Keratinocyte (primary cell): Measurements from ENCODE around the gene VPS4B. TPM values are rescaled to one million over a fixed set of nuclear protein-coding genes. Genes with fewer than 3 reads are reported as not detected.

Experiments used
- DNase-seq: peaks from one replicate; pipeline ENCODE4 v3.0.0-alpha.2; 2011; ENCODE audit warnings: low read depth, missing footprints, low spot score
- FAIRE-seq: peaks from 2 replicates; lab custom pipeline; 2011; peaks lifted over from hg19 to GRCh38; lab: Jason Lieb, UNC
- H2AFZ ChIP-seq: 2 replicates; pipeline ENCODE4 v1.6.0; 2012; ENCODE audit warnings: low read length, control low read depth, inconsistent platforms; ENCODE audit not compliant: control insufficient read depth
- H3K27ac ChIP-seq: 2 replicates; pipeline ENCODE4 v1.5.1; 2011; ENCODE audit warnings: low read length; ENCODE audit not compliant: control insufficient read depth, insufficient read depth
- H3K27me3 ChIP-seq: 3 replicates; pipeline ENCODE4 v1.6.0; 2011; ENCODE audit warnings: low read length; ENCODE audit not compliant: control insufficient read depth, insufficient read depth; ENCODE audit errors: extremely low read depth
- H3K36me3 ChIP-seq, 2 experiments: 2 replicates in 1 of 2; 3 replicates in 1 of 2; pipeline ENCODE4 v1.5.1; 2011; ENCODE audit warnings: low read length in 2 of 2, mild to moderate bottlenecking in 1 of 2; ENCODE audit not compliant: control insufficient read depth in 2 of 2, insufficient read depth in 2 of 2; ENCODE audit errors: extremely low read depth in 1 of 2
- H3K4me1 ChIP-seq: 3 replicates; pipeline ENCODE4 v1.5.1; 2011; ENCODE audit warnings: low read length; ENCODE audit not compliant: control insufficient read depth, insufficient read depth; ENCODE audit errors: extremely low read depth
- H3K4me2 ChIP-seq: 3 replicates; pipeline ENCODE4 v1.6.0; 2011; ENCODE audit warnings: low read depth, low read length; ENCODE audit not compliant: control insufficient read depth, insufficient read depth; ENCODE audit errors: extremely low read depth
- H3K4me3 ChIP-seq, 3 experiments: fragments of 200-600 bp in 1 of 3; sonication (generic) in 1 of 3; 2 replicates in 2 of 3; 3 replicates in 1 of 3; pipeline ENCODE4 v1.5.1; 2011 to 2016; ENCODE audit warnings: low read length in 3 of 3, mild to moderate bottlenecking in 3 of 3, control low read depth in 2 of 3, inconsistent platforms in 1 of 3, low read depth in 1 of 3, mixed read lengths in 1 of 3, mixed run types in 1 of 3, moderate library complexity in 1 of 3; ENCODE audit not compliant: control insufficient read depth in 2 of 3, insufficient read depth in 2 of 3; ENCODE audit errors: extremely low read depth in 1 of 3
- H3K79me2 ChIP-seq: 2 replicates; pipeline ENCODE4 v1.6.0; 2012; ENCODE audit warnings: low read length; ENCODE audit not compliant: control insufficient read depth, insufficient read depth
- H3K9ac ChIP-seq: 3 replicates; pipeline ENCODE4 v1.6.0; 2011; ENCODE audit warnings: low read length; ENCODE audit not compliant: control insufficient read depth, insufficient read depth; ENCODE audit errors: extremely low read depth
- H3K9me1 ChIP-seq: 3 replicates; pipeline ENCODE4 v1.6.0; 2011; ENCODE audit warnings: low read length; ENCODE audit not compliant: control insufficient read depth, insufficient read depth; ENCODE audit errors: extremely low read depth
- H3K9me3 ChIP-seq: 2 replicates; pipeline ENCODE4 v1.5.1; 2012; ENCODE audit warnings: low read depth, low read length; ENCODE audit not compliant: control insufficient read depth
- H4K20me1 ChIP-seq: 3 replicates; pipeline ENCODE4 v1.6.0; 2011; ENCODE audit warnings: low read length; ENCODE audit not compliant: control insufficient read depth, insufficient read depth; ENCODE audit errors: extremely low read depth
- EZH2 ChIP-seq: IDR thresholded peaks from one replicate; pipeline ENCODE4 v1.6.1; 2012; ENCODE audit warnings: inconsistent platforms, mild to moderate bottlenecking, low read length, moderate library complexity
- dilution Hi-C: fragments of 300-500 bp; cut with MboI; formaldehyde crosslinking; loops from one replicate; pipeline ENCODE4 v1.7.0; 2020; ENCODE audit warnings: low sequenced_read_pairs; ENCODE audit not compliant: extremely low pct_ligation_motif_present
- polyA plus RNA-seq, 5 experiments: library from polyadenylated mRNA; depleted of rRNA in 3 of 5; stranded (reverse) in 3 of 5; stranded (forward) in 1 of 5; unstranded in 1 of 5; fragments of >200 nt; gene quantifications; 1 replicate in 1 of 5; 2 replicates in 3 of 5; 3 replicates in 1 of 5; pipeline versions ENCODE4 v1.2.1 to v1.2.3, GENCODE V29; 2011 to 2012; ENCODE audit warnings: missing spikeins in 2 of 5, low read depth in 1 of 5, low replicate concordance in 1 of 5
- TF ChIP-seq, protein P1 (sequence below), 3 experiments: IDR thresholded peaks in 1 of 3; conservative IDR thresholded peaks in 1 of 3; optimal IDR thresholded peaks in 1 of 3; 2 replicates in 2 of 3; 3 replicates in 1 of 3; pipeline versions ENCODE3 to v1.5.1; 2011; ENCODE audit warnings: low read length in 3 of 3, mild to moderate bottlenecking in 3 of 3, moderate library complexity in 2 of 3, control low read depth in 1 of 3, inconsistent platforms in 1 of 3; ENCODE audit not compliant: insufficient read depth in 2 of 3; ENCODE audit errors: extremely low read depth in 1 of 3

The VPS4B gene
- polyA plus RNA-seq, 1 donor (not counting 4 experiments of a cell fraction or from before 2014, with no cell fraction given): 65.3 TPM

DNA sequence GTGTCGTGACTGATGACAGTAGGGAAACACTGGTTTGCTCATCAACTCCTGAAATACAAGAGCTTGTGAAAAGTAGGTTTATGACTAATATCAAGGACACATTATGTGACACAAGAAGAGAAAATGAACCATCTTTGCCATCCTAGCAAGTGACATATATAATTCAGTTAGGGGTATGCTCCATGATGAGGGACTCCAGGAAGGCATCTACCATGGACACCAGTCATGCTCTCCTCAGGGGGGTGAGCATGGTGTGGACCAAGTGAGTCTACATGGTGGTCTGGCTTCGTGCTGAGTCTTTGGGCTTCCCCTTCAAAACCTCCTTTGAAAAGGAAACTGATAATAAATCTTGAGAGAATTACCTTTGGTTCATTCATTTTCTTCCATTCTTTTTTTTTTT is 42.8 kb upstream of the VPS4B start:
- H3K27me3 ChIP-seq: no peaks in the 10 kb centered on the region
- no peak overlapping the region for H3K4me3 ChIP-seq
- no peaks in the 10 kb centered on the region for H3K9me3 ChIP-seq
- peaks cover 11% of the 10 kb centered on the region for H3K4me1 ChIP-seq
- no peak overlapping the region for H3K4me2 ChIP-seq
- no peak overlapping the region for H3K9ac ChIP-seq
- H3K27ac ChIP-seq: no peak overlapping the region
- H3K9me1 ChIP-seq: no peaks in the 10 kb centered on the region
- no peak for FAIRE-seq
- DNase-seq: no peak
- TF ChIP-seq EZH2: no peak
- TF ChIP-seq, protein P1, sequence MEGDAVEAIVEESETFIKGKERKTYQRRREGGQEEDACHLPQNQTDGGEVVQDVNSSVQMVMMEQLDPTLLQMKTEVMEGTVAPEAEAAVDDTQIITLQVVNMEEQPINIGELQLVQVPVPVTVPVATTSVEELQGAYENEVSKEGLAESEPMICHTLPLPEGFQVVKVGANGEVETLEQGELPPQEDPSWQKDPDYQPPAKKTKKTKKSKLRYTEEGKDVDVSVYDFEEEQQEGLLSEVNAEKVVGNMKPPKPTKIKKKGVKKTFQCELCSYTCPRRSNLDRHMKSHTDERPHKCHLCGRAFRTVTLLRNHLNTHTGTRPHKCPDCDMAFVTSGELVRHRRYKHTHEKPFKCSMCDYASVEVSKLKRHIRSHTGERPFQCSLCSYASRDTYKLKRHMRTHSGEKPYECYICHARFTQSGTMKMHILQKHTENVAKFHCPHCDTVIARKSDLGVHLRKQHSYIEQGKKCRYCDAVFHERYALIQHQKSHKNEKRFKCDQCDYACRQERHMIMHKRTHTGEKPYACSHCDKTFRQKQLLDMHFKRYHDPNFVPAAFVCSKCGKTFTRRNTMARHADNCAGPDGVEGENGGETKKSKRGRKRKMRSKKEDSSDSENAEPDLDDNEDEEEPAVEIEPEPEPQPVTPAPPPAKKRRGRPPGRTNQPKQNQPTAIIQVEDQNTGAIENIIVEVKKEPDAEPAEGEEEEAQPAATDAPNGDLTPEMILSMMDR (optimal IDR thresholded peaks at IDR 0.05 in 1 of 3, IDR thresholded peaks at IDR 0.05 in 1 of 3, conservative IDR thresholded peaks at IDR 0.05 in 1 of 3; ENCODE audit: extremely low read depth in 1 of 3, insufficient read depth in 2 of 3, low read length in 3 of 3): no peak
- H3K79me2 ChIP-seq: no peaks in the 10 kb centered on the region
- dilution Hi-C loops: no loop called here
- H4K20me1 ChIP-seq: no peaks in the 10 kb centered on the region
- no peaks in the 10 kb centered on the region for H3K36me3 ChIP-seq
- no peak overlapping the region for H2AFZ ChIP-seq

DNA sequence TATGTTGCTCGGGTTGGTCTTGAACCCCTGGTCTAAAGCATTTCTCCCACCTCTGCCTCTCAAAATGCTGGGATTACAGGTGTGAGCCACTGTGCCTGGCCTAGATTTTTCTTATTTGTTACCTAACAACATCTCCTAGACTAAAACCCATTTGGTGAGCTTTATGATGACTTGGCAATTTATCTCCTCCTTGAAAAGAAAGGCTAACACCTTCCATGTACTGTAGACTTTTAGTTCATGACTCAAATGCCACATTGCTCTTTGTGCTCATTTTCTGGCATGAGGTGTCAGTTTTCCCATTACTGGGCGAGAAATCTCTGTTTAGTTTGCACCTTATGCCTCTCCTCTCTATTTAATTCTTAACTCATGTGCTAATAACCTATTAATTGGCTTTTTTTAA is 42.2 kb upstream of the VPS4B start:
- no peak overlapping the region for H3K4me3 ChIP-seq
- H3K79me2 ChIP-seq: no peaks in the 10 kb centered on the region
- H3K9me1 ChIP-seq: no peaks in the 10 kb centered on the region
- H3K4me2 ChIP-seq: no peak overlapping the region
- H3K27me3 ChIP-seq: no peaks in the 10 kb centered on the region
- H3K9me3 ChIP-seq: no peaks in the 10 kb centered on the region
- FAIRE-seq: no peak
- no peak overlapping the region for H3K27ac ChIP-seq
- TF ChIP-seq, protein P1 (optimal IDR thresholded peaks at IDR 0.05 in 1 of 3, IDR thresholded peaks at IDR 0.05 in 1 of 3, conservative IDR thresholded peaks at IDR 0.05 in 1 of 3; ENCODE audit: extremely low read depth in 1 of 3, insufficient read depth in 2 of 3, low read length in 3 of 3): no peak
- TF ChIP-seq EZH2: no peak
- H3K4me1 ChIP-seq: peaks cover 11% of the 10 kb centered on the region
- no peaks in the 10 kb centered on the region for H4K20me1 ChIP-seq
- H3K9ac ChIP-seq: no peak overlapping the region
- no peak overlapping the region for H2AFZ ChIP-seq
- no peak for DNase-seq
- dilution Hi-C loops: no loop called here
- no peaks in the 10 kb centered on the region for H3K36me3 ChIP-seq
